GM10248 (cell line): ENCODE data around the gene C19orf44.

Experiments used
- CTCF ChIA-PET: fragments of 300-600 bp; sonication (Branson Sonifier 250); formaldehyde crosslinking; extraction: SDS; loops from one replicate; lab custom pipeline; 2021; ENCODE audit warnings: antibody characterized with exemption; lab: Yijun Ruan, JAX
- POLR2A ChIA-PET: fragments of 350-650 bp; sonication (Branson Sonifier 250); formaldehyde crosslinking; extraction: SDS; loops from one replicate; lab custom pipeline; 2020; ENCODE audit warnings: antibody characterized with exemption; lab: Yijun Ruan, JAX
- DNase-seq: peaks from one replicate; pipeline ENCODE4 v3.0.0; 2012; ENCODE audit errors: extremely low spot score
- TF ChIP-seq, protein P1 (sequence below): IDR thresholded peaks from 2 replicates; pipeline ENCODE4 v1.5.1; 2012; ENCODE audit warnings: mild to moderate bottlenecking, low read depth; ENCODE audit errors: extremely low read depth, missing control alignments, control extremely low read depth

C19orf44 gene

GRCh38 chr19:16532440-16533234 lies 36.4 kb downstream of the C19orf44 start:
- TF ChIP-seq, protein P1, sequence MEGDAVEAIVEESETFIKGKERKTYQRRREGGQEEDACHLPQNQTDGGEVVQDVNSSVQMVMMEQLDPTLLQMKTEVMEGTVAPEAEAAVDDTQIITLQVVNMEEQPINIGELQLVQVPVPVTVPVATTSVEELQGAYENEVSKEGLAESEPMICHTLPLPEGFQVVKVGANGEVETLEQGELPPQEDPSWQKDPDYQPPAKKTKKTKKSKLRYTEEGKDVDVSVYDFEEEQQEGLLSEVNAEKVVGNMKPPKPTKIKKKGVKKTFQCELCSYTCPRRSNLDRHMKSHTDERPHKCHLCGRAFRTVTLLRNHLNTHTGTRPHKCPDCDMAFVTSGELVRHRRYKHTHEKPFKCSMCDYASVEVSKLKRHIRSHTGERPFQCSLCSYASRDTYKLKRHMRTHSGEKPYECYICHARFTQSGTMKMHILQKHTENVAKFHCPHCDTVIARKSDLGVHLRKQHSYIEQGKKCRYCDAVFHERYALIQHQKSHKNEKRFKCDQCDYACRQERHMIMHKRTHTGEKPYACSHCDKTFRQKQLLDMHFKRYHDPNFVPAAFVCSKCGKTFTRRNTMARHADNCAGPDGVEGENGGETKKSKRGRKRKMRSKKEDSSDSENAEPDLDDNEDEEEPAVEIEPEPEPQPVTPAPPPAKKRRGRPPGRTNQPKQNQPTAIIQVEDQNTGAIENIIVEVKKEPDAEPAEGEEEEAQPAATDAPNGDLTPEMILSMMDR = no peak
- POLR2A ChIA-PET = interaction anchor here (0.5 to 1.0 kb wide), 2 partner anchors 18 to 84 kb away, joined by 3 to 5 read pairs; no protein-coding TSS in a partner anchor
- DNase-seq = no peak
- CTCF ChIA-PET = no interaction called here

DNA sequence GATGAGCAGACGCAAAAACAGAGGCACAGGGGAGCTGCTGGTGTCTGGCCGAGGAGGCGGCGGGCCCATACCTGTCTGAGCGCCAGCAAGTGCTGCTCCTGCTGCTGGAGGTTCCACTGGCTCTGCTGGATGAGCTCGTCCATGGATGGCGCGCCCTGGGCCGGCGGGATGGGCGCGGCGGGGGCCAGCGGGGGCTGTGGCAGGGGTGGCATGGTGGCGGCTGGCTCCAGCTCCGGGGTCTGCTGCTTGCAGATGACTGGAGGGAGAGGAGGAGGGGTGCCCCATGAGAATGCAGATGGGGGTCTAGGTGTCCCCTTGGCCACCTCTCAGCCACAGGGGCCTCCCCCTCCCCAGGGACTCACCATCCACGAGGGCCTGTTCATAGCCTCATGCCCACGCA lies 39.2 kb downstream of the C19orf44 start:
- TF ChIP-seq, protein P1 = no peak
- POLR2A ChIA-PET = no interaction called here
- no peak for DNase-seq
- CTCF ChIA-PET = interaction anchor here (1.4 kb wide), 1 partner anchor 8 kb away, joined by 4 read pairs; no protein-coding TSS in a partner anchor

DNA sequence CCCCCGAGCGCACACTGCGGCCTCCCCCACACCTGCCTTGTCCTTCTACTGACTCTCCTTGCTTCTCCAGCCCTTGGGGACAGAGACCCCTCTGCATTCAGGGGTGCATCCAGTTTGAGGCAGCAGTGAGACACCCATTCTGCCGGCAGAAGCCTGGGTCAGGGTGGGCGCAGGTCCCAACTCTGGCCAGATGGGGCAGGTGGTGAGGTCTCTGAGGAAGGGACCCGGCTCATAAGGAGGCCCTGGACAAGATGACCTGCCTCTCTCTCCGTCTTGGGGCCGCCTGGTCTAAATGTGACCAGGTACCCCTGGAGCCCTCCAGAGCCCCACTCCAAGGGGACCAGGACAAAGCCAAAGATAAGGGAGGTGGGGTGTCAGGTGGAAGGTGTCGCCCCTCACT lies 39.9 kb downstream of the C19orf44 start:
- DNase-seq = no peak
- TF ChIP-seq, protein P1 = no peak
- POLR2A ChIA-PET = no interaction called here
- CTCF ChIA-PET = interaction anchor here (1.4 kb wide), 1 partner anchor 9 kb away, joined by 4 read pairs; no protein-coding TSS in a partner anchor

GRCh38 chr19:16537111-16537510 lies 40.9 kb downstream of the C19orf44 start:
- TF ChIP-seq, protein P1 = no peak
- no peak for DNase-seq
- CTCF ChIA-PET = interaction anchor here (1.4 kb wide), 1 partner anchor 9 kb away, joined by 5 read pairs; no protein-coding TSS in a partner anchor
- POLR2A ChIA-PET = no interaction called here

GRCh38 chr19:16540948-16541347 lies 44.8 kb downstream of the C19orf44 start:
- no peak for DNase-seq
- TF ChIP-seq, protein P1 = no peak
- POLR2A ChIA-PET = interaction anchor here (0.6 kb wide), 1 partner anchor 18 kb away, joined by 3 read pairs; no protein-coding TSS in a partner anchor
- CTCF ChIA-PET = interaction anchor here (1.9 kb wide), 1 partner anchor 15 kb away, joined by 4 read pairs; no protein-coding TSS in a partner anchor

GRCh38 chr19:16541526-16542044 lies 45.4 kb downstream of the C19orf44 start:
- CTCF ChIA-PET = interaction anchor here (1.9 kb wide), 1 partner anchor 15 kb away, joined by 4 read pairs; no protein-coding TSS in a partner anchor
- no peak for DNase-seq
- TF ChIP-seq, protein P1 = no peak
- POLR2A ChIA-PET = no interaction called here
